Spleen (tissue), 7 donors: ENCODE data around the gene MED13L.

Experiments
- POLR2A ChIP-seq, 3 donors: fragments of 450-650 bp; IDR thresholded peaks; one replicate each; pipeline ENCODE4 v1.5.1; 2017; ENCODE audit warnings: antibody characterized with exemption in 3 of 3, mild to moderate bottlenecking in 1 of 3
- POLR2AphosphoS5 ChIP-seq, 3 donors: sonication (generic); formaldehyde crosslinking; IDR thresholded peaks; one replicate each; pipeline ENCODE4 v1.5.1; 2017; ENCODE audit warnings: antibody characterized with exemption in 3 of 3
- TF ChIP-seq, protein P1 (sequence below), 11 experiments: fragments of 200-600 bp in 7 of 11; fragments of 450-650 bp in 4 of 11; sonication (generic) in 4 of 11; IDR thresholded peaks in 8 of 11; conservative IDR thresholded peaks in 3 of 11; 1 replicate in 7 of 11; 2 replicates in 4 of 11; pipeline versions ENCODE4 v1.4.0 to v1.8.0; 2016 to 2021; ENCODE audit warnings: antibody characterized with exemption in 11 of 11, inconsistent platforms in 4 of 11, mild to moderate bottlenecking in 1 of 11
- donor health status: DM: no; HTN: no; CAD: no; lungs with moderate emphysema.
- donor health status: DM: no; HTN: no; CAD: no.
- donor health status: DM: no; HTN: no; CAD: no.

DNA sequence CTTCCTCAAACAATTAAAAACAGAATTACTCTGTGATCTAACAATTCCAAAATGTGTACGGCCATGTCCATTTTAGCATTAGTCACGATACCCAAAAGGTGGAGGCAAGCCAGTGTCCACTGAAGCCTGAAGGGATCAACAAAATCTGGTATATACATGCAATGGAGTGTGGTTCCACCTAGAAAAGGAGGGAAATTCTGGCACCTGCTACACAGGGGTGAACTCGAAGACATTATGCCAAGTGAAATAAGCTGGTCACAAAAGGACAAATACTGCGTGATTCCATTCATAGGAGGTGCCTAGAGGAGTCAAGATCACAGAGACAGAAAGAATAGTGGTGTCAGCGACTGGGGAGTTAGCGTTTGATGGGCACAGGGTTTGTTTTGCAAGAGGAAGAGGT, 331.4 kb downstream of the MED13L start:
- TF ChIP-seq, protein P1, sequence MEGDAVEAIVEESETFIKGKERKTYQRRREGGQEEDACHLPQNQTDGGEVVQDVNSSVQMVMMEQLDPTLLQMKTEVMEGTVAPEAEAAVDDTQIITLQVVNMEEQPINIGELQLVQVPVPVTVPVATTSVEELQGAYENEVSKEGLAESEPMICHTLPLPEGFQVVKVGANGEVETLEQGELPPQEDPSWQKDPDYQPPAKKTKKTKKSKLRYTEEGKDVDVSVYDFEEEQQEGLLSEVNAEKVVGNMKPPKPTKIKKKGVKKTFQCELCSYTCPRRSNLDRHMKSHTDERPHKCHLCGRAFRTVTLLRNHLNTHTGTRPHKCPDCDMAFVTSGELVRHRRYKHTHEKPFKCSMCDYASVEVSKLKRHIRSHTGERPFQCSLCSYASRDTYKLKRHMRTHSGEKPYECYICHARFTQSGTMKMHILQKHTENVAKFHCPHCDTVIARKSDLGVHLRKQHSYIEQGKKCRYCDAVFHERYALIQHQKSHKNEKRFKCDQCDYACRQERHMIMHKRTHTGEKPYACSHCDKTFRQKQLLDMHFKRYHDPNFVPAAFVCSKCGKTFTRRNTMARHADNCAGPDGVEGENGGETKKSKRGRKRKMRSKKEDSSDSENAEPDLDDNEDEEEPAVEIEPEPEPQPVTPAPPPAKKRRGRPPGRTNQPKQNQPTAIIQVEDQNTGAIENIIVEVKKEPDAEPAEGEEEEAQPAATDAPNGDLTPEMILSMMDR (IDR thresholded peaks at IDR 0.05 in 8 of 11, conservative IDR thresholded peaks at IDR 0.05 in 3 of 11), result no peak
- TF ChIP-seq POLR2AphosphoS5 (IDR thresholded peaks at IDR 0.05) (no peak), POLR2A (IDR thresholded peaks at IDR 0.05) (no peak)
